ENCODE data around the gene VAT1L.
"Not testable (repeated sequence)": the region's sequence is repeated elsewhere in the genome, so short reads cannot be mapped to it uniquely, and the experiment has no call there.

VAT1L gene

GRCh38 chr16:77913738-77914253, 125.4 kb downstream of the VAT1L start:
- no peak for DNase-seq (ENCODE audit: low read depth in 3 of 3)

GRCh38 chr16:77916111-77916510, 127.7 kb downstream of the VAT1L start:
- DNase-seq (ENCODE audit: low read depth in 3 of 3): no peak

DNA sequence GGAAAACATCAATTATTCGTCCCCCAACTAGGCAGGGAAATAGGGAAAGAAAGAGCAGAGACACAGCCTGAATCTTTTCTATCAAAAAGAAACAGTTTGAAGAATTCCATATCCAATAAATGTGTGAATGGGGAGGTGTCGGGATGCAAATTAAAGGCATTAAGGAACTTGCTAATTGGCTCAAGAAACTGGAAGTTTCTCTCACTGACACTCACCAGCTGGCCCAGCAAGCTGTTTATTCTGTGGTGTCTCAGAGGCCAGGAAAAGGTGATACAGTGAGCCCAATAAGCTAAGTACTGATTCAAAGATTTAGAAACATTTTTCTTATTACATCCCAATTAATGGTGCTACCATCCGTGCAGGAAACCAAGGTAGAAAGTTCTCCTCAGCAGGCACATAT, 129.6 kb downstream of the VAT1L start:
- no peak for DNase-seq (ENCODE audit: low read depth in 3 of 3)

DNA sequence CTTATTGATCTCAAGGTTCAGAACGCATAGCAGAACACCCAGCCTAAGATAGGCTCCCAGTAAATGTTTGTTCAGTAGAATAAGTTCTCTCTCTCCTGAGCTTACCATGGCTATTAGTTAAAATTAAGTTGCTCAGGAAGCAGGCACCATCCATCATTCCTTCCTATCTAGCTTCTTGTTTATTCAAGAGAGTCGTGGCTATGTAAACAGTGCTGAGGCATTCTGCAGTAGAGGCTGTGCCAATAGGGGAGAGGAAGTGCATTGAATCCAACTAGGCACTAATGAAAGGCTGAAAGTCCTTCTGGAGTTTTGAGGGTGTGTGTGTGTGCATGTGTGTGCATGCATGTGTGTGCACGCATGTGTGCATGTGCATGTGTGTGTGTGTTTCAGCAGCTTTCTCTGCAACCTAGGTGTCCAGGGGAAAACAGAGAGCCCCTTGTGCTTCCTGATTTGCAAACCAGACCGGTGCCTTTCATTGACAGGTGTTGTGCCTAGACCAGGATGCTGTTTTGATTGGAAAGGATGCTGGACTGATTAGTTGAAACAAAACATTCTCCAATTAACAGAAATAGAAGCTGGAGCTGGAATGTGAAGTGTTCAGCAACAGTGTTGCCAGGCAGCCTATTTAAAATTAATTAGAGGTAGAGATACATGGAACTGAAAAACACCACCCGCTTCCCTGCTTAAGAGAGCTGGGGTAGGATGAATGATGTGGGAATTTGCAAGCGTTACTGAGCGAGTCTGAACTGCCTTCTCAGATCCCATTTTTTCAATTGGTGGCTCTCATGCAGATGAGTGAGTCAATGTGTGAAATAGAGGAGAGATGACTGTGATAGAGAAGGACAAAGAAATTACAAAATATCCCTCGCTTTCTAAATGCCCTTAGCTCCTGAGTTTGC, 130.7 kb downstream of the VAT1L start:
- DNase-seq (ENCODE audit: low read depth in 3 of 3): no peak

- no peak for DNase-seq (ENCODE audit: low read depth in 3 of 3)
Measured at GRCh38 chr16:77919761-77920415, 131.5 kb downstream of the VAT1L start.

- no peak for DNase-seq (ENCODE audit: low read depth in 3 of 3)
Measured at GRCh38 chr16:77920984-77921383, 132.6 kb downstream of the VAT1L start.

DNA sequence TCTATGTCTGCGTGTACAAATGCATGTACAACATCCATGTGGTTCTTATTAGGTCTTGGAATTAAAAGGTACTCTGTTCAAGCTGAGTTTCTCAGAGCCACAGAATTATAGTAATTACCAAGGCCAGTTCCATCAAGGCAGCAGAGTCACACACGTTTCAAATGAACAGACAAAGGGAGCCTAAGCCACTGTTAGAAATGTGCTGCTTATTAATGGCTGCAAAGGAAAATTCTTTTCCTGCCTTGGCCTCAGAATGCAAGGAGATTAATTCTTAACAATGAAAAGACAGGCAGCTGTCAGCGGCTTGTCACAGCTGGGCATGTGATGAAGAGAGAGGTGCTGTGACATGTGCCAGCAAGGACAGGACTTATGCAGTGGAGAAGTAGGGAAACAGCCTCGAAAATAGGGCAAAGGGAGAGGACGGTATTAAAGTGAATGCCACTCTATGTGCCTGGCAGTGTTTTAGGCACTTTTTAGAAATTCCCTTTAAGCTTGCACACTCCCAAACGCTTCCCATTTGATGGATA, 133.9 kb downstream of the VAT1L start:
- DNase-seq (ENCODE audit: low read depth in 3 of 3): no peak

GRCh38 chr16:77925531-77925930, 137.2 kb downstream of the VAT1L start:
- no peak for DNase-seq (ENCODE audit: low read depth in 3 of 3)

- DNase-seq (ENCODE audit: low read depth in 3 of 3): no peak
Measured at GRCh38 chr16:77928096-77928495, 139.7 kb downstream of the VAT1L start.

- no peak for DNase-seq (ENCODE audit: low read depth in 3 of 3)
Measured at GRCh38 chr16:77929004-77929403, 140.6 kb downstream of the VAT1L start.

GRCh38 chr16:77931058-77931457, 142.7 kb downstream of the VAT1L start:
- no peak for DNase-seq (ENCODE audit: low read depth in 3 of 3)

GRCh38 chr16:77937473-77938149, 149.2 kb downstream of the VAT1L start:
- DNase-seq (ENCODE audit: low read depth in 3 of 3): no peak

DNA sequence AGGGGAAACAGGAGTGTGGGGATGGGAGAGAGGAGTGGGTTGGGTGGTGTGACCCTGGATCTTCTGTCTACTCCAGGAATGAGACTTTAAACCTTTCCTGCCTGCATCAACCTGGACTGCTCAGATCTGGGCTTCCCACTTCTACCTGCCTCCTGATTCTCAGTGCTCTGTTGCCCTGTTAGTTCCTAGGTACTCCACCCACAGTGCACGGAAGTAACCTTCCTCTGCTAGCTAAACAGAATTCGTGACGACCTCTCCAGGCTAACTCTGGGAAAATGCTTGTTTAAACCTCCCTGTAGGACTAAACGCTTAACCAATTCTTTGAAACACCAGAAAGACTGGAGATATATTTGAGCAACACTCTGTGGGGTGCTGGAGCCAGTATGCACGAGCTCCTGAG, 150.5 kb downstream of the VAT1L start:
- DNase-seq (ENCODE audit: low read depth in 3 of 3): no peak

- no peak for DNase-seq (ENCODE audit: low read depth in 3 of 3)
Measured at GRCh38 chr16:77939968-77940367, 151.6 kb downstream of the VAT1L start.

DNA sequence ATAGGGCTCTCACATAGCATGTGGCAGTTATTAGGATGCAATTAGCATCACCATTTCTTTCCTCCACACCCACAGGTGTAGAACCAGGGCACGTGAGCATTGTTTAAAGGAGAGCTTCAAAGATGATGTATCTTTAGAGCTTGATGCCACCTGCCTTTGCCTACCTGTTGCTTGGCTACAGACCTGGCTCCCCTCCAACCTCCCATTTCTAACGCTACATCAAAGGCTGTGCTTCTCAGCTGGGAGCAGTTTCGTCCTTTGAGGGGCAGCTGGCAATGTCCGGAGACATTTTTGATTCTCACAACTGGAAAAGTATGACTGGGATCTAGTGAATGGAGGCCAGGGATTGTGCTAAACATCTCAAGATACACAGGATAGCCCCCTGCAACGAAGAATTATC, 155.4 kb downstream of the VAT1L start:
- DNase-seq (ENCODE audit: low read depth in 3 of 3): no peak

DNA sequence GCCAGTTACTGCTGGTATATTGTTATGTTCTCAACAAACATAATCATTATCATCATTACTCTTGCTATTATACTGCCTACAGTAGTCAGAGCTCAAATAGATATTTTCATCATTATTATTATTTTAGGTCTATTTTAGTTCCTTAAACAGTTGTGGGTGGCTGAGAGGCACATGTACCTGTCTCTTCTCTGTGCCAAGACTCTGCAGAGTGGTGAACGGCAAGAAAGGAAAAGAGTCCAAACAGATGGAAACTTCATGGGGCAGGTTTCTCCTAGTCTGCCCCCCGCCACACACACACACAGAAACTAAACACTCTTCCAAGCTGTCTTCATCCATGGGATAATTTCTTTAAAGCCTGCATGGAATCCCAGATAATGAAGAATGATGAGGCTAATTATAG, 156.3 kb downstream of the VAT1L start:
- DNase-seq (ENCODE audit: low read depth in 3 of 3): no peak

DNA sequence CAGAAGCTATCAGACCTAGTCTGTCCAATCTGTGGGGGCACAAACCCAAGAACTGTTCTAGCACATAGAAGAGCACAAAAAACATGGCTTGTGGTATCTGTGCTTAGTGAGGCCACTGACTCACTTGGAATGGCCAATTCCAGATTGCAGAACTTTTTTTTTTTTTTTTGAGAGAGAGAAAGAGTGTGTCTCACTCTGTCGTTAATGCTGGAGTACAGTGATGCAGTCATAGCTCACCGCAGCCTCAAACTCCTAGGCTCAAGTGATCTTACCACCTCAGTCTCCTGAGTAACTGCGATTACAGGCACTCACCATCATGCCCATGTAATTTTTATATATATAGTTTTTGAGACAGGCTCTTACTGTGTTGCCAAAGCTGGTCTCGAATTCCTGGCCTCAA, 156.8 kb downstream of the VAT1L start:
- DNase-seq (ENCODE audit: low read depth in 3 of 3): no peak

DNA sequence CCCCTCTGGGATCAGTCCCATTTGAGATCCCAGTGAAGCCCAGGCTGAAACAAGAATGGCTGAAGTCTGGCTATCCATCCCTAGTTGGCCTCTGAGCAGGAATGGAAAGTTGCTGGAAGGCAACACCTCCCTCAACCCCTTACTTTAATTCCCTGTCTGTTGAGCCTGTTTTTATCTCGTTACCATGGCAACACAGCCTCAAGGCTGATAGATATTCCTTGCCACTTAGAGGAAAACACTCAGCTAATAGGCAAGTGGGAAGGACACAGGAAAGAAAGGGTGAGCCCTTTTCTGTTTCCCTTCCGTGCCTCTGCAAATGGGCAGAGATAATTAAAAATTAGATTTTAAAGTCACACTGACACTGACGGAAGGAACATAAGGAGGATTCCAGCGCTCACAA, 158.5 kb downstream of the VAT1L start:
- no peak for DNase-seq (ENCODE audit: low read depth in 3 of 3)

- not testable (repeated sequence) for DNase-seq (ENCODE audit: low read depth in 3 of 3)
Measured at GRCh38 chr16:77947590-77947989, 159.2 kb downstream of the VAT1L start.

DNA sequence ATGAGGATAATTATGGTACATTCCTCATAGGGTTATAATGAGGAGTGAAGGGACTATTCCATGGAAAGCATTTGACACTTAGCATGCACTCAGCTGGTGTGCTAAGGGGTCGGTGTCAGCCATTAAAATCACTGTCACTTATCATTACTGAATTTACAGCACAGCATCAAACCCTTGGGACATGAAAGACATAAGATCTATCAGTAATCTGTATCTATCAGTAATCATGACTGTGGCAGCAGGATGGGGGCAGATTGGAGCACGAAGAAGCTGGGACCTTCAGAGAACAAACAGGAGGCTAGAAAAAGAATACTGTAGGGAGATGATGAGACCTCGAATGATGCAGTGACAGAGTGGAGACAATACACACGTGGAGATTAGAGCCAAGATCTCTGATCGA, 160.5 kb downstream of the VAT1L start:
- no peak for DNase-seq (ENCODE audit: low read depth in 3 of 3)

DNA sequence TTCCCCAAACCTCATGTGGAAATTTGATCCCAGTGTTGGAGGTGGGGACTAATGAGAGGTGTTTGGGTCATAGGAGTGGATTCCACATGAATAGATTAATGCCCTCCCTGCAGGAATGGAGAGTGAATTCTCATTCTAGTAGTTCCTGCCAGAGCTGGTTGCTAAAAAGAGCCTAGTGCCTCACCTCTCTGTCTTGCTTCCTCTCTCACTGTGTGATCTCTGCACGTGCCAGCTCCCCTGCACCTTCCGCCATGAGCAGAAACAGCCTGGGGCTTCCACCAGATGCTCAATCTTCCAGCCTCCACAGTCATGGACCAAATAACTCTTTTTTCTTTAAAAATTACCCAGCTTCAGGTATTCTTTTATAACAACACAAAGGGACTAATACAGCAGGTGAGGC, 161.1 kb downstream of the VAT1L start:
- DNase-seq (ENCODE audit: low read depth in 3 of 3): no peak

DNA sequence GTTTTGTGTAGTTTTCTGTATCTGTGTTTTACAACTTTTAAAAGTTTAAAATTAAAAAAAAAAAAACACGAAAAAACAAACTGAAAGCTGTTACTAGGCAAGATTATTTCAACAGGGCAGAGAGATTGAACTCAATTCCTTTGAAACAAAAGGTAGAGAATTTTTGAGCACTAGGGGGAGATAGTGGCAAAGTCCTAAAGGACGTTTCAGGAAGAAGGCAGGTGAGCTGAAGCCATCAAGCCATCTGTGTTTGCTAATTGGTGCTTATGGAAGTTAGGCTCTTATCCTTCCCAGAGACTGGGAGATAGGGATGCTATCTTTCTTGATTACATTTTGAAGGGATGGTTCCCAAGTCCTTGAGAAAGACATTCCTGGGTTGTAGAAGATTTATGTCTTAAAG, 163.4 kb downstream of the VAT1L start:
- DNase-seq (ENCODE audit: low read depth in 3 of 3): no peak
